ENCODE data around the gene WSCD1.

DNA sequence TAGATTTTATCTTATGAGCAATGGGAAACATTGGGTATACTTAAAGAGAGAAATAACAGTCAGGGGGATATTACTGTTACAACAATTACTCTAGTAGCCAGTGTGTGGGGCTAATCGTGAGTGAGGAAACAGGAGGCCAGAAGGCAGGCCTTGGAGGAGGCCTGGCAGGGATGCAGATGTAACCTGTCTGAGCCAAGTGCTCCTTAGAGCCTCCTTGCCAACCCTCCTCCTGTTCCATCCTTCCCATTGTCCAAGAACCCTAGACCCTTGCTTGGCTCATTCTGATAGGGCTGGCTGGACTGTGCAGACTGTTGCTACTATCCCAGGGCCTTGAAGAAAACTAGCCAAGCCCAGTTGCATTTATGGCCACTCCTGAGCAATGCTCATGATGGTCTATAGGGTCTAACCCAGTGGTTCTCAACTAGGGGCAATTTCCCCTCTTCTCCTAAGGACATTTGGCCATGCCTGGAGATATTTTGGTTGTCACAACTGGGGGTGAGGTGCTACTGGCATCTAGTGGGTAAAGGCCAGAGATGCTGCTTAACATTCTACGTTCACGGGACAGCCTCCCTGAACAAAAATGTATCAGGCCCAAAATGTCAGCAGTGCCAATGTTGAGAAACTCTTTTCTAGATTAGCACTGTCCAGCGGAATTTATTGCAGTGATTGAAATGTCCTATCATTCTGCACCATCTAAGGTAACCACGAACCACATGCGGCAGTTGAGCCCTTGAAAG, 24.4 kb upstream of the WSCD1 start:
- TF ChIP-seq CEBPB (IDR thresholded peaks at IDR 0.05; ENCODE audit: low read depth, low read length) (no peak), POLR2A (IDR thresholded peaks at IDR 0.05; ENCODE audit: low read depth, low read length) (no peak), BHLHE40 (IDR thresholded peaks at IDR 0.05; ENCODE audit: low read depth, low read length) (no peak), RCOR1 (IDR thresholded peaks at IDR 0.05; ENCODE audit: insufficient replicate concordance, low read length) (no peak), MAFK (IDR thresholded peaks at IDR 0.05; ENCODE audit: low read depth, low read length) (no peak), MAZ (IDR thresholded peaks at IDR 0.05; ENCODE audit: borderline replicate concordance, low read depth, low read length) (no peak), MXI1 (IDR thresholded peaks at IDR 0.05; ENCODE audit: borderline replicate concordance, low read depth, low read length) (no peak)
- TF ChIP-seq, protein P1, sequence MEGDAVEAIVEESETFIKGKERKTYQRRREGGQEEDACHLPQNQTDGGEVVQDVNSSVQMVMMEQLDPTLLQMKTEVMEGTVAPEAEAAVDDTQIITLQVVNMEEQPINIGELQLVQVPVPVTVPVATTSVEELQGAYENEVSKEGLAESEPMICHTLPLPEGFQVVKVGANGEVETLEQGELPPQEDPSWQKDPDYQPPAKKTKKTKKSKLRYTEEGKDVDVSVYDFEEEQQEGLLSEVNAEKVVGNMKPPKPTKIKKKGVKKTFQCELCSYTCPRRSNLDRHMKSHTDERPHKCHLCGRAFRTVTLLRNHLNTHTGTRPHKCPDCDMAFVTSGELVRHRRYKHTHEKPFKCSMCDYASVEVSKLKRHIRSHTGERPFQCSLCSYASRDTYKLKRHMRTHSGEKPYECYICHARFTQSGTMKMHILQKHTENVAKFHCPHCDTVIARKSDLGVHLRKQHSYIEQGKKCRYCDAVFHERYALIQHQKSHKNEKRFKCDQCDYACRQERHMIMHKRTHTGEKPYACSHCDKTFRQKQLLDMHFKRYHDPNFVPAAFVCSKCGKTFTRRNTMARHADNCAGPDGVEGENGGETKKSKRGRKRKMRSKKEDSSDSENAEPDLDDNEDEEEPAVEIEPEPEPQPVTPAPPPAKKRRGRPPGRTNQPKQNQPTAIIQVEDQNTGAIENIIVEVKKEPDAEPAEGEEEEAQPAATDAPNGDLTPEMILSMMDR (conservative IDR thresholded peaks at IDR 0.05; ENCODE audit: low read depth, low read length), result no peak
- TF ChIP-seq, protein P2, sequence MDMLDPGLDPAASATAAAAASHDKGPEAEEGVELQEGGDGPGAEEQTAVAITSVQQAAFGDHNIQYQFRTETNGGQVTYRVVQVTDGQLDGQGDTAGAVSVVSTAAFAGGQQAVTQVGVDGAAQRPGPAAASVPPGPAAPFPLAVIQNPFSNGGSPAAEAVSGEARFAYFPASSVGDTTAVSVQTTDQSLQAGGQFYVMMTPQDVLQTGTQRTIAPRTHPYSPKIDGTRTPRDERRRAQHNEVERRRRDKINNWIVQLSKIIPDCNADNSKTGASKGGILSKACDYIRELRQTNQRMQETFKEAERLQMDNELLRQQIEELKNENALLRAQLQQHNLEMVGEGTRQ (IDR thresholded peaks at IDR 0.05; ENCODE audit: low read depth, low read length), result no peak

All from IMR-90 (cell line).